Hippocampal formation (tissue), 2 donors: ENCODE results near the gene CBLL1.

ENCODE experiments used
- DNase-seq, 2 donors: peaks; one replicate each; lab custom pipeline; 2025; lab: John Stamatoyannopoulos, UW

The CBLL1 gene

GRCh38 chr7:107743567-107744344, at the start of gene CBLL1:
CBLL1 (plus strand) TSS chr7:107744142; CDS start chr7:107744164, 22 bp downstream.
- peak; percentile 96 to 97 for DNase-seq

- peak in 1 of 2 donors; percentile 36 for DNase-seq
Observed at GRCh38 chr7:107694386-107694785, 49.6 kb upstream of the CBLL1 start.

GRCh38 chr7:107696330-107696946, 47.5 kb upstream of the CBLL1 start:
- no peak for DNase-seq

- peak in 1 of 2 donors; percentile 12 for DNase-seq
Observed at GRCh38 chr7:107697321-107698049, 46.5 kb upstream of the CBLL1 start.

- DNase-seq, result no peak
Observed at GRCh38 chr7:107700570-107700969, 43.4 kb upstream of the CBLL1 start.

- no peak for DNase-seq
Observed at GRCh38 chr7:107701191-107701590, 42.8 kb upstream of the CBLL1 start.

- no peak for DNase-seq
Observed at GRCh38 chr7:107703219-107703618, 40.7 kb upstream of the CBLL1 start.

- no peak for DNase-seq
Observed at GRCh38 chr7:107703872-107704271, 40.1 kb upstream of the CBLL1 start.

GRCh38 chr7:107708956-107709355, 35.0 kb upstream of the CBLL1 start:
- DNase-seq, result no peak

- DNase-seq, result no peak
Observed at GRCh38 chr7:107711301-107711700, 32.6 kb upstream of the CBLL1 start.

- no peak for DNase-seq
Observed at GRCh38 chr7:107712025-107712424, 31.9 kb upstream of the CBLL1 start.

- DNase-seq, result no peak
Observed at GRCh38 chr7:107712896-107713295, 31.0 kb upstream of the CBLL1 start.

- DNase-seq, result no peak
Observed at GRCh38 chr7:107715531-107715930, 28.4 kb upstream of the CBLL1 start.

GRCh38 chr7:107718456-107719193, 25.3 kb upstream of the CBLL1 start:
- no peak for DNase-seq

- DNase-seq, result no peak
Observed at GRCh38 chr7:107721286-107721685, 22.7 kb upstream of the CBLL1 start.

- no peak for DNase-seq
Observed at GRCh38 chr7:107723255-107723654, 20.7 kb upstream of the CBLL1 start.

- peak in 1 of 2 donors; percentile 50 for DNase-seq
Observed at GRCh38 chr7:107725138-107725740, 18.7 kb upstream of the CBLL1 start.

- no peak for DNase-seq
Observed at GRCh38 chr7:107726356-107727130, 17.4 kb upstream of the CBLL1 start.

- DNase-seq, result no peak
Observed at GRCh38 chr7:107728276-107728675, 15.7 kb upstream of the CBLL1 start.

- peak; percentile 61 to 66 for DNase-seq
Observed at GRCh38 chr7:107742678-107743566, 1.0 kb upstream of the CBLL1 start.
